ENCODE measurements around the gene COMP. TPM values are rescaled to one million over a fixed set of nuclear protein-coding genes. Genes with fewer than 3 reads are reported as not detected.
A peak's percentile ranks its signal among the peaks of the same experiment; 100 is the strongest.

The COMP gene
- total RNA-seq, 8 experiments from 2014 or later = 0.05 to 1.1 (median 0.29) TPM; not detected in 3

DNA sequence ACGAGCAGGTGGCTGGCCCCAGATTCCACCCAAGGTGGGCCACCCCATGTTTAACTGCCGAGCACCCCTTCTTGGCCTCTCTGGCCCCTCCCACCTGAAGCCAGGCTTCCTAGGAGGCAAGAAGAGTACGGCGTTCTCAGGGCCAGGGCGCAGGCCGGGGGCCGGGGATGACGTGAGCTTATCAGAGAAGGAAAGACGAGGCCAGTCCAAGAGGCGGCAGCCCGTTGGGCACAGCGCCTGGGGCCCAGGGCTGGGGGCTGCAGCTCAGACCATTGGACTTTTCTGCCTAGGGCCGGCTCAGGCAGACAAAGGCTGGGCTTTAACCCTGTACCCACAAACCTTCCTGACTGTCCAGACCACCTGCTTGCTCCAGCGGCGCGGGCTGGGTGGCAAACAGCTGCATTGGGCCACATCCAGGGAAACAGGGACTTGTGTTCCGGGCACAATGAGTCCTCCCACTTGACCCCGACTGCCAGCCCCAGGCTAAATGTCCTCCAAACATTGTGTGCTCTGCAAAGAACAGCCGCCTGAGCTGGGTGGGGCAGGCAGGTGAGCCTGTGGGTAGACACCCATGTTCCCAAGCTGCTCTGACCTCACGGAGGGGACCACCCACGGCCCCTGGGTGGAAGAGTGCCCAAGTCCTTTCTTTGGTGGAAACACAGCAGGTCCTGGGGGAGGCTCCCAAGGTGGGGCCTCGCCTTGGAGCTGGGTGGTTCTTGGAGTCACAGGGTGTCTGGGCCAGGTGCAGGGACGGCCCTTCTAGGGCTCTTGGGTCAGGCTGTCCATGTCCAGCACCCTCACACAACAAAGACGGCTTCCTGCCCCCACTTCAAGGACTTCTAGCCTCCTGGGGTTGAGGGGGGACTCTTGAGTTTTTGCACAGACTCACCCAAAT lies 21.9 kb downstream of the COMP start:
- no peak overlapping the region for H3K4me3 ChIP-seq
- no peak for ATAC-seq (replicated peaks in 6 of 8)
- in situ Hi-C loops (cut with MboI; ENCODE audit: low pct_unique_long_range_greater_than_20kb in 2 of 9, low sequenced_read_pairs in 9 of 9, unreplicated experiment in 9 of 9) = no loop called here
- H3K27ac ChIP-seq = no peak overlapping the region
- WGBS, 10 experiments = 75 to 100% (median 92%) methylated on average over 1 to 7 of the region's 24 CpGs; no CpG with 5 or more reads in 5 of the 10 experiments
- peaks cover 10 to 13% of the 10 kb centered on the region in 2 donors for H3K4me1 ChIP-seq (replicated peaks in 1 of 2)

DNA sequence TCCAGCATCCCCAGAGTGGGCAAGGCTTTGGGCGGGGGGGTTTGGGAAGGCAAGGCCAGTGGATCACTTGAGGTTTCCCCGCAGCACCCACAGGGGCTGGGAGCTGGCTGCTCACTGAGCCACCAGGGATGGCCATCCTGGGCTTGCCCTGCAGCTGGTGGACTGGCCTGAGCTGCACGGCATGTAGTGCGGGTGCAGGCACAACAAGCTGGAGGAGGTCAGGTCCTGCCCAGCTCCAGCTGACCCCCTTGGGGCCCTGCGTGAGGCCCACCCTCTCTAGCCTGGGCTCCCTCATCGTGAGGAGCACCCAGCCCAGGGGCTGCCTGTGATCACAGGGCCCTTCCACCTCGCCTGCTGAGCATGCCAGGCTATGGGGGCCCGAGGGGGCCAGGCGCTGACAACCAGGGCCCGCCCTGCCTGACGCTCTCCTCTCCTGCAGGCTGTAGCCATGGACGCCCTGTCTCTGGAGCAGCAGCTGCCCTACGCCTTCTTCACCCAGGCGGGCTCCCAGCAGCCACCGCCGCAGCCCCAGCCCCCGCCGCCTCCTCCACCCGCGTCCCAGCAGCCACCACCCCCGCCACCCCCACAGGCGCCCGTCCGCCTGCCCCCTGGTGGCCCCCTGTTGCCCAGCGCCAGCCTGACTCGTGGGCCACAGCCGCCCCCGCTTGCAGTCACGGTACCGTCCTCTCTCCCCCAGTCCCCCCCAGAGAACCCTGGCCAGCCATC lies 22.9 kb downstream of the COMP start:
- WGBS, 10 experiments = 17 to 100% methylated on average over 1 of the region's 30 CpGs; no CpG with 5 or more reads in 8 of the 10 experiments
- peaks cover 10 to 13% of the 10 kb centered on the region in 2 donors for H3K4me1 ChIP-seq (replicated peaks in 1 of 2)
- H3K4me3 ChIP-seq = no peak overlapping the region
- peak in 6 of 8 experiments; percentile 12 to 92 (median 80) for ATAC-seq (replicated peaks in 6 of 8)
- in situ Hi-C loops (cut with MboI; ENCODE audit: low pct_unique_long_range_greater_than_20kb in 2 of 9, low sequenced_read_pairs in 9 of 9, unreplicated experiment in 9 of 9) = no loop called here
- no peak overlapping the region for H3K27ac ChIP-seq

GRCh38 chr19:18765224-18765623 lies 25.9 kb downstream of the COMP start:
- 79 to 100% (median 83%) methylated on average over 1 to 4 of the region's 8 CpGs; no CpG with 5 or more reads in 6 of the 10 experiments for WGBS, 10 experiments
- in situ Hi-C loops (cut with MboI; ENCODE audit: low pct_unique_long_range_greater_than_20kb in 2 of 9, low sequenced_read_pairs in 9 of 9, unreplicated experiment in 9 of 9) = no loop called here
- peaks cover 10 to 21% of the 10 kb centered on the region in 2 donors for H3K4me1 ChIP-seq (replicated peaks in 1 of 2)
- ATAC-seq (replicated peaks in 6 of 8) = no peak
- H3K4me3 ChIP-seq = no peak overlapping the region
- no peak overlapping the region for H3K27ac ChIP-seq

- peaks cover 10 to 21% of the 10 kb centered on the region in 2 donors for H3K4me1 ChIP-seq (replicated peaks in 1 of 2)
- no peak for ATAC-seq (replicated peaks in 6 of 8)
- no peak overlapping the region for H3K4me3 ChIP-seq
- 20 to 65% (median 55%) methylated on average over 1 to 2 of the region's 4 CpGs; no CpG with 5 or more reads in 6 of the 10 experiments for WGBS, 10 experiments
- in situ Hi-C loops (cut with MboI; ENCODE audit: low pct_unique_long_range_greater_than_20kb in 2 of 9, low sequenced_read_pairs in 9 of 9, unreplicated experiment in 9 of 9) = no loop called here
- no peak overlapping the region for H3K27ac ChIP-seq
These were observed 26.5 kb downstream of the COMP start for GRCh38 chr19:18764591-18765051.

DNA sequence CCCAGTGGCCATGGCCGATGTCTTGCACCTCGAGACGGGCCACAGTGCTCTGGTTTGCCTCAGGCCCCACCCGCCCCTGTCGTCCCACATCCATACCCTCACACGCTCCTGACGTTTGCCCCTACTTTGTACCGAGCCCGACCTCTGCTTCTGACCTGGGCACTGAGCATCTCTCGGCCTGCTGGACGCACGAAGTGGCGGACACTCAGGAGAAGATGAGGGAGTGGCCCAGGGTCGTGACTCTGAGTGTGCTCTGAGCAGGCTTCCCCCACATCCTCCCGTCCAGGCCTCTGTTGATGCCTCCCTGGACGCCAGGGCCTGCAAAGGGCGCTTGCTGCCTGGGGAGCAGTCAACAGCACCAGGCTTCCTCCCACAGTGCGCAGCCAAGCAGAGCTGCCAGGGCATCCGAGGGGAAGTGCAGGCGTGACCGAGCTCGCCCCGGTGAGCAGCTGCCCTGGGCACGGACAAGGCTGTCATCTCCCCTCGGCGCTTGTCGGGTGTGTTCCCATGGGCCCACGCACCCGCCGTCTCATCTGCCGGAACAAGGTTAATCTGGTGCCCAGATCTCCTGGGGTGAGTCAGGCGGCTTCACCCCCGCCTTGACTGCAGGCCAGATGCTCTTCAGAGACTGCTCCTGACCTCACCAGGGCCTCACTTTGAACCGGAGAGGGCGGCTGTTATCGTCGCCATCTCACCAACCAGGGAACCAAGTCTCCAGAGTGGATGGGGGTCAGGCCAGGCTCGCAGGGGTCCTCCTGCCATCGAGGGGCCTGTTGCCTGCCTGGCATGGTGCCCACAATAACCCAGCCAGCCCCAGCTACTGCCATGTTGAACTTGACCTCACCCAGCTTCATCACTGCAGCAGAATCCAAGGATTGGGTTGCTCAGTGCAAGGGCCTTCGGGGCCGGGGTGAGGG lies 27.2 kb downstream of the COMP start:
- peak in 3 of 8 experiments; percentile 10 to 76 (median 70) for ATAC-seq (replicated peaks in 6 of 8)
- Histone ChIP-seq H3K4me1 (replicated peaks in 1 of 2) (peaks cover 10 to 21% of the 10 kb centered on the region in 2 donors), H3K4me3 (no peak overlapping the region), H3K27ac (no peak overlapping the region)
- 19 to 100% (median 82%) methylated on average over 2 to 15 of the region's 41 CpGs; no CpG with 5 or more reads in 5 of the 10 experiments for WGBS, 10 experiments
- in situ Hi-C loops (cut with MboI; ENCODE audit: low pct_unique_long_range_greater_than_20kb in 2 of 9, low sequenced_read_pairs in 9 of 9, unreplicated experiment in 9 of 9) = no loop called here

DNA sequence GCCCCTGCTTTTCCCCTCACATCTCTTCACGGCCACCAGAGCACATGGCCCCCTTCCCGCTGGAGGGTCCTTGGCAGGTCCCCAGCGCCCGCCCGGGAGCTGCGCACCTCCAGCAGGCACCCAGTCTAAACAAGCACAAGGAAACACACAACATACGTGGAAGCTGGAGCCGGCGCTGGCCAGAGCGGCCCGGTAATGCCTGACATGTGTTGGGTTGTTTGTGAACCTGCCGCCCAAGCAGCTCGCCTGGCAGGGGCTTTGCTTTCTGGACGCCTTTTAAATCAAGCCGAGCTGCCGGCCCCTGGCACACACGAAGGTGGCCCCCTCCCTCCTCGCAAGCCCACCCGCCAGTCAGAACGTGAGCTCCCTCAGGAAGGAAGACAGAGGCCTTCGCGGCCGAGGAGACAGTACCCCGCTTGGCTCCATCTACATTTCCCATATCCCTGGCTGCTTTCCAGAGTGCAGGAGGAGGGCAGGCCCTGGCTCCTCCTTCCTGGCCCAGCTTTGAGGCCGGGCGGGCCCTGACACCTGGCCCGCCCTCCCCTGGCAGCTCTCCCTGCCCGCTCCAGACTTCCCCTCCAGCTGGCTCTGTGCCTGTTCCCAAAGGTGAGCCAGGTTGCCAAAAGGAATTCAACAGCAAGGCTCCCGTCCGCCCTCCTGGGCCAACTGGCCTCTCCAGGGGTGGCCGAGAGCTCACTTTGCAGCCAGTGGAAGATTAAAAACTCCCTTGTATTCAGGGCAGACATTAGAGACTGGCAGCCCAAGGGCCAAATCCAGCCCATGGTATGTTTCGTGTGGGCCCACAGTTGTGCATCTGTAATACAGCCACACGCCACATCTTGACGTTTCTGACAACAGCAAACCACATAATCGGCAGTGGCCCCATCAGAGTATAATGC lies 28.7 kb downstream of the COMP start:
- no peak overlapping the region for H3K4me3 ChIP-seq
- WGBS, 10 experiments = 37 to 100% (median 83%) methylated on average over 1 to 6 of the region's 35 CpGs; no CpG with 5 or more reads in 3 of the 10 experiments
- ATAC-seq (replicated peaks in 6 of 8) = peak; percentile 54 to 94 (median 70)
- peaks cover under 1 to 8% of the 10 kb centered on the region in 2 donors for H3K4me1 ChIP-seq (replicated peaks in 1 of 2)
- in situ Hi-C loops (cut with MboI; ENCODE audit: low pct_unique_long_range_greater_than_20kb in 2 of 9, low sequenced_read_pairs in 9 of 9, unreplicated experiment in 9 of 9) = no loop called here
- no peak overlapping the region for H3K27ac ChIP-seq

DNA sequence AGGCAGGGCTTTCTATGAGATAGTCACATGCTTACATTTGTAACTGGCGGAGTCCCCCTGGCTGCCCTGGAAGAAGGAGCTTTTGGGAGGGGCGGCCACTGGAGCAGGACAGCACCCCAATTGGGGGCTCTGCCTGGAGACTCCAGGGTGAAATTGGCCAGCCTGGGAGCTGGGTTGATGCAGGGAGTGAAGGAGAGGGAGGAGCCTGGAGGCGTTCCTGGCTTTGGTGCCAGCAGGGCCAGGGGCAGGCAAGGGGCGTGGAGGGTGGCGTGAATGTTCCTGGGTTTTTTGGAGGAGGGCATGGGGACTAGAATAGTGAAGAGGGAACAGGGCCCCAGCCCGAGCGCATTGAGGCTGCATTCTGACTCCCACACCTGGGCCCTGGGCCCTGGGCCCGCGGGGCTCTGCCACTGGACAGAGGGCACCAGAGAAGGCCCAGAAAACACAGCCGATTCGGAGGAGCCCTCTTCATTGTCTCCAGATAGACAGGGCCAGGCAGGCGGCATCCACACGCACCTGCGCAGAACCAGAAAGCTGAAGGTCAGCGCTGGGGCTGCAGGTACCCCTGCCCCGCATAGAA lies 29.5 kb downstream of the COMP start:
- Histone ChIP-seq H3K27ac (no peak overlapping the region), H3K4me3 (no peak overlapping the region), H3K4me1 (replicated peaks in 1 of 2) (peaks cover 0 to 8% of the 10 kb centered on the region in 2 donors)
- WGBS, 10 experiments = 60 to 100% methylated on average over 1 to 2 of the region's 16 CpGs; no CpG with 5 or more reads in 8 of the 10 experiments
- peak in 4 of 8 experiments; percentile 9 to 33 (median 16) for ATAC-seq (replicated peaks in 6 of 8)
- in situ Hi-C loops (cut with MboI; ENCODE audit: low pct_unique_long_range_greater_than_20kb in 2 of 9, low sequenced_read_pairs in 9 of 9, unreplicated experiment in 9 of 9) = no loop called here

DNA sequence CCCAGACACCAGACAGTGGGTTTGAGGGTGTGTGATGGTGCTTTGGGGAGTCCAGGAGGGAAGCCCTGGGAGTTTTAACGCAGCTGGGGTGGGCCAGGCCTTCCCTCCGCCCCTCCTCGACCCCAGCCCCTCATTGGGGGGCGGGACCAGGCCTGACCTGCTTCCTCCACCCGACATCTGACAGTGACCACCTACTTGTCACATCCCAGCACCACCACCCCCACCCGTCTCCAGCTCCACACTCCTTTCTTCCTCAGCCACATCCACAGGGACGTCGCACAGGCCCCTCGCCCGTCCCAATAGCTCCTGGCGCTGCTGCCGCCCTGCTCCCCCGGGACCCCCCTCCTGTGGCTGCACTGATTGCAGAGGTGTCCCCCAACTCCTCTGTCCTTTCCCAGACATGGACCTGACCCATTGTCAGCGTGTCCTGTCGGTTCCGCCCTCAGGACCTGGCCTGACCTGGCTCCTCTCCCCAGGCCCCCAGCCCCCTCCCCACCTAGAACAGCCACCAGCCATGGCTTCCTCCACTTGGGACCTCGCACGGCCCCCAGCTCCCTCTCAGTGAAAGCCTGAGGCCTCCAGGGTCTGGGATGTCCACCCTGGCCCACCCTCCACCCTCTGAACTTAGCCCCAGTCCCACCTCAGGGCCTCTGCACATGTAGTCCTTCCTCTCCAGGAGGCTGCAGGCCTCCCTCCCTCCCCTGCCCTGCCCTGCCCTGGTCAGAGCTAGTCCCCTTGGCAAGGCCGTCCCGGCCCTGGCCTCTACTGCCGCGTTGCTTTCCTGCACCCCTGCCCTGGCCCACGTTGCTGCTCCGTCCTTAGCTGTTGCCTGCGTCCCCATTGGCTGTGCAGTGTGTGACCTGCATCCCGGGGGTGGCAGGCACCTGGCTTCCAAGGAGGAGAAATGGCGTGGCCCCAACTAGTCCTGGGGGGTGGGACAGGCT lies 30.4 kb downstream of the COMP start:
- H3K4me1 ChIP-seq (replicated peaks in 1 of 2) = peaks cover 0 to 8% of the 10 kb centered on the region in 2 donors
- WGBS, 10 experiments = no CpG with 5 or more reads among the region's 27 CpGs
- peak in 4 of 8 experiments; percentile 4 to 9 (median 4) for ATAC-seq (replicated peaks in 6 of 8)
- H3K4me3 ChIP-seq = no peak overlapping the region
- H3K27ac ChIP-seq = no peak overlapping the region
- in situ Hi-C loops (cut with MboI; ENCODE audit: low pct_unique_long_range_greater_than_20kb in 2 of 9, low sequenced_read_pairs in 9 of 9, unreplicated experiment in 9 of 9) = no loop called here

DNA sequence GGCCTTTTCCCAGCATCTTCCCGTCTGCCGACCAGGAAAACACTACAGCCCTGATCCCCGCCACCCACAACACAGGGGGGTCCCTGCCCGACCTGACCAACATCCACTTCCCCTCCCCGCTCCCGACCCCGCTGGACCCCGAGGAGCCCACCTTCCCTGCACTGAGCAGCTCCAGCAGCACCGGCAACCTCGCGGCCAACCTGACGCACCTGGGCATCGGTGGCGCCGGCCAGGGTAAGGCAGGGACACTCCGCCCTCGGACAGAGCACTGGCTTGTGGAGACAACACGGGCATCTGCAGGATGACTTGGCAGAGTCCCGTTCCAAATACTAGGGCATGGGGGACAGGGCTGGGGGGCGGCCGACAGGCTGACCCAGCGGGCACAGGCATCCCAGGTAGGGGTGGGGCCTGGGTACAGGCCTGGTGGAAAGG lies 31.1 kb downstream of the COMP start:
- in situ Hi-C loops (cut with MboI; ENCODE audit: low pct_unique_long_range_greater_than_20kb in 2 of 9, low sequenced_read_pairs in 9 of 9, unreplicated experiment in 9 of 9) = no loop called here
- WGBS, 10 experiments = no CpG with 5 or more reads among the region's 22 CpGs
- Histone ChIP-seq H3K4me3 (no peak overlapping the region), H3K4me1 (replicated peaks in 1 of 2) (peaks cover 0 to 8% of the 10 kb centered on the region in 2 donors), H3K27ac (no peak overlapping the region)
- no peak for ATAC-seq (replicated peaks in 6 of 8)

- H3K27ac ChIP-seq = no peak overlapping the region
- WGBS, 10 experiments = no CpG with 5 or more reads among the region's 19 CpGs
- in situ Hi-C loops (cut with MboI; ENCODE audit: low pct_unique_long_range_greater_than_20kb in 2 of 9, low sequenced_read_pairs in 9 of 9, unreplicated experiment in 9 of 9) = no loop called here
- ATAC-seq (replicated peaks in 6 of 8) = peak in 1 of 8 experiments; percentile 5
- peaks cover 0 to 8% of the 10 kb centered on the region in 2 donors for H3K4me1 ChIP-seq (replicated peaks in 1 of 2)
- no peak overlapping the region for H3K4me3 ChIP-seq
These were observed 31.7 kb downstream of the COMP start for GRCh38 chr19:18759304-18759994.

Measured in motor neuron (in vitro differentiated cells).